ENCODE data around the gene SMCP.

- no peak for TF ChIP-seq RAD21 (conservative IDR thresholded peaks at IDR 0.05)
- TF ChIP-seq, protein P1, sequence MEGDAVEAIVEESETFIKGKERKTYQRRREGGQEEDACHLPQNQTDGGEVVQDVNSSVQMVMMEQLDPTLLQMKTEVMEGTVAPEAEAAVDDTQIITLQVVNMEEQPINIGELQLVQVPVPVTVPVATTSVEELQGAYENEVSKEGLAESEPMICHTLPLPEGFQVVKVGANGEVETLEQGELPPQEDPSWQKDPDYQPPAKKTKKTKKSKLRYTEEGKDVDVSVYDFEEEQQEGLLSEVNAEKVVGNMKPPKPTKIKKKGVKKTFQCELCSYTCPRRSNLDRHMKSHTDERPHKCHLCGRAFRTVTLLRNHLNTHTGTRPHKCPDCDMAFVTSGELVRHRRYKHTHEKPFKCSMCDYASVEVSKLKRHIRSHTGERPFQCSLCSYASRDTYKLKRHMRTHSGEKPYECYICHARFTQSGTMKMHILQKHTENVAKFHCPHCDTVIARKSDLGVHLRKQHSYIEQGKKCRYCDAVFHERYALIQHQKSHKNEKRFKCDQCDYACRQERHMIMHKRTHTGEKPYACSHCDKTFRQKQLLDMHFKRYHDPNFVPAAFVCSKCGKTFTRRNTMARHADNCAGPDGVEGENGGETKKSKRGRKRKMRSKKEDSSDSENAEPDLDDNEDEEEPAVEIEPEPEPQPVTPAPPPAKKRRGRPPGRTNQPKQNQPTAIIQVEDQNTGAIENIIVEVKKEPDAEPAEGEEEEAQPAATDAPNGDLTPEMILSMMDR (IDR thresholded peaks at IDR 0.05; ENCODE audit: poor library complexity, severe bottlenecking), result no peak
Measured at GRCh38 chr1:152879559-152880198, 1.6 kb downstream of the SMCP start.
